ENCODE measurements around the gene CFAP99. TPM values are rescaled to one million over a fixed set of nuclear protein-coding genes. Genes with fewer than 3 reads are reported as not detected.

CFAP99 gene
- total RNA-seq, 1 experiment from 2014 or later: 0.16 TPM

GRCh38 chr4:2413821-2414610 is 4.7 kb upstream of the CFAP99 start:
- Mint-ChIP-seq H3K9me3 (ENCODE audit: unreplicated experiment) (no peaks in the 10 kb centered on the region), H3K4me3 (ENCODE audit: unreplicated experiment) (no peak overlapping the region), H3K27ac (ENCODE audit: low read depth, unreplicated experiment) (no peak overlapping the region), H3K27me3 (ENCODE audit: insufficient read depth, unreplicated experiment) (peaks cover 11% of the 10 kb centered on the region), H3K4me1 (ENCODE audit: insufficient read depth, unreplicated experiment) (peaks cover 11% of the 10 kb centered on the region), H3K36me3 (ENCODE audit: insufficient read depth, unreplicated experiment) (no peaks in the 10 kb centered on the region)
- ChIA-PET POLR2A (interaction anchor here (0.9 to 1.7 kb wide), 4 partner anchors 12 to 521 kb away, joined by 3 to 12 read pairs (median 4); partner anchors contain the start of gene MXD4), CTCF (interaction anchor here (0.6 to 1.5 kb wide), 5 partner anchors 8 to 194 kb away, joined by 3 to 5 read pairs (median 3); no protein-coding TSS in a partner anchor)
- DNase-seq (ENCODE audit: unreplicated experiment): no peak
- no peak for TF ChIP-seq CTCF (IDR thresholded peaks at IDR 0.05; ENCODE audit: unreplicated experiment)
- BruUV-seq (replicated peaks): no TSS peak
- intact Hi-C loops (cut with micrococcal nuclease): loop anchor here (2.0 to 5.0 kb wide), 4 partner anchors 27 to 171 kb away; partner anchors contain the start of genes HAUS3, MXD4, POLN and RNF4

GRCh38 chr4:2415213-2415612 is 3.5 kb upstream of the CFAP99 start:
- CTCF ChIA-PET: interaction anchor here (0.6 to 1.0 kb wide), 3 partner anchors 54 to 1931 kb away, joined by 3 to 6 read pairs (median 3); partner anchors contain the start of gene RNF4
- H3K27me3 Mint-ChIP-seq (ENCODE audit: insufficient read depth, unreplicated experiment): peaks cover 15% of the 10 kb centered on the region
- POLR2A ChIA-PET: interaction anchor here (0.6 to 1.8 kb wide), 3 partner anchors 53 to 616 kb away, joined by 3 to 11 read pairs (median 5); partner anchors contain the start of genes MXD4 and RNF4
- TF ChIP-seq CTCF (IDR thresholded peaks at IDR 0.05; ENCODE audit: unreplicated experiment): no peak
- no peak overlapping the region for H3K4me3 Mint-ChIP-seq (ENCODE audit: unreplicated experiment)
- H3K36me3 Mint-ChIP-seq (ENCODE audit: insufficient read depth, unreplicated experiment): no peaks in the 10 kb centered on the region
- DNase-seq (ENCODE audit: unreplicated experiment): no peak
- BruUV-seq (replicated peaks): no TSS peak
- no peak overlapping the region for H3K27ac Mint-ChIP-seq (ENCODE audit: low read depth, unreplicated experiment)
- no peaks in the 10 kb centered on the region for H3K9me3 Mint-ChIP-seq (ENCODE audit: unreplicated experiment)
- H3K4me1 Mint-ChIP-seq (ENCODE audit: insufficient read depth, unreplicated experiment): peaks cover 23% of the 10 kb centered on the region
- intact Hi-C loops (cut with micrococcal nuclease): no loop called here

GRCh38 chr4:2415881-2416563 is 2.7 kb upstream of the CFAP99 start:
- Mint-ChIP-seq H3K27ac (ENCODE audit: low read depth, unreplicated experiment) (no peak overlapping the region), H3K4me3 (ENCODE audit: unreplicated experiment) (no peak overlapping the region), H3K27me3 (ENCODE audit: insufficient read depth, unreplicated experiment) (peaks cover 19% of the 10 kb centered on the region), H3K36me3 (ENCODE audit: insufficient read depth, unreplicated experiment) (no peaks in the 10 kb centered on the region), H3K4me1 (ENCODE audit: insufficient read depth, unreplicated experiment) (peaks cover 24% of the 10 kb centered on the region), H3K9me3 (ENCODE audit: unreplicated experiment) (no peaks in the 10 kb centered on the region)
- no TSS peak for BruUV-seq (replicated peaks)
- no peak for DNase-seq (ENCODE audit: unreplicated experiment)
- ChIA-PET POLR2A (interaction anchor here (0.6 to 1.8 kb wide), 3 partner anchors 53 to 615 kb away, joined by 3 to 11 read pairs (median 5); partner anchors contain the start of genes MXD4 and RNF4), CTCF (no interaction called here)
- intact Hi-C loops (cut with micrococcal nuclease): no loop called here
- TF ChIP-seq CTCF (IDR thresholded peaks at IDR 0.05; ENCODE audit: unreplicated experiment): no peak

Data from MCF 10A (cell line).